NCI-H82 (cell line): ENCODE measurements around the gene CYTH2.
A peak's percentile ranks its signal among the peaks of the same experiment; 100 is the strongest.

Experiments
- DNase-seq: peaks from one replicate; lab custom pipeline; 2025; lab: John Stamatoyannopoulos, UW

CYTH2 gene

GRCh38 chr19:48469289-48469881, at the start of gene CYTH2:
Gene CYTH2, plus strand, starts transcription at chr19:48469369. Its CDS starts 139 bp downstream, at chr19:48469508.
- peak; percentile 81 for DNase-seq

GRCh38 chr19:48421548-48421947, 47.6 kb upstream of the CYTH2 start:
- no peak for DNase-seq

DNA sequence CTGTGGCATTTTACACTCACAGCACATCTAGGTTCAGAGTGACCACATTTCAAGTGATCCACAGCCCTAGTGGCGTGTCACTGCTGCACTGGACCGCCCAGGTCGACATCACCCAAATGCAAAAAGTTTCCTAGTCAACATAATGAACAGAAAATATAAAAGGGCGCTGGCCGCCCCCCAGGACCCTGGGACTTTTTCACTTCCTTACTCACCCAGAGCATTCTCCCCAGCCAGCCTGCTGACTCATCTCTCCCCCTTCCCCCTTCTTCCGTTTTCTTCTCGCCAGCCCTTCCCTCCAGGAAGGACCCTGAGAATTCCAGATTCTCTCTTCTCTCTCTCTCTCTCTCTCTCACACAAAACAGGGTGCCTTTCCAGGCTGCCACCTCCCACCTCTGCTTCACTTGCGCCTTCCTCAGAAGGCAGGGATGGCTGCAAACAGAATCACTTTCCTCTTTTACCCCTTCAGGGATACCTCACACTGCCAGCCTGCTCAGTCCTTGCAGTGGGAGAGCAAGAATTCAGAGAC, 44.4 kb upstream of the CYTH2 start:
- DNase-seq: no peak

- peak; percentile 38 for DNase-seq
These were observed 40.5 kb upstream of the CYTH2 start for GRCh38 chr19:48428670-48429069.

GRCh38 chr19:48433337-48433736, 35.8 kb upstream of the CYTH2 start:
- no peak for DNase-seq

GRCh38 chr19:48436586-48436985, 32.6 kb upstream of the CYTH2 start:
- DNase-seq: no peak

GRCh38 chr19:48441360-48442050, 27.7 kb upstream of the CYTH2 start:
- no peak for DNase-seq

DNA sequence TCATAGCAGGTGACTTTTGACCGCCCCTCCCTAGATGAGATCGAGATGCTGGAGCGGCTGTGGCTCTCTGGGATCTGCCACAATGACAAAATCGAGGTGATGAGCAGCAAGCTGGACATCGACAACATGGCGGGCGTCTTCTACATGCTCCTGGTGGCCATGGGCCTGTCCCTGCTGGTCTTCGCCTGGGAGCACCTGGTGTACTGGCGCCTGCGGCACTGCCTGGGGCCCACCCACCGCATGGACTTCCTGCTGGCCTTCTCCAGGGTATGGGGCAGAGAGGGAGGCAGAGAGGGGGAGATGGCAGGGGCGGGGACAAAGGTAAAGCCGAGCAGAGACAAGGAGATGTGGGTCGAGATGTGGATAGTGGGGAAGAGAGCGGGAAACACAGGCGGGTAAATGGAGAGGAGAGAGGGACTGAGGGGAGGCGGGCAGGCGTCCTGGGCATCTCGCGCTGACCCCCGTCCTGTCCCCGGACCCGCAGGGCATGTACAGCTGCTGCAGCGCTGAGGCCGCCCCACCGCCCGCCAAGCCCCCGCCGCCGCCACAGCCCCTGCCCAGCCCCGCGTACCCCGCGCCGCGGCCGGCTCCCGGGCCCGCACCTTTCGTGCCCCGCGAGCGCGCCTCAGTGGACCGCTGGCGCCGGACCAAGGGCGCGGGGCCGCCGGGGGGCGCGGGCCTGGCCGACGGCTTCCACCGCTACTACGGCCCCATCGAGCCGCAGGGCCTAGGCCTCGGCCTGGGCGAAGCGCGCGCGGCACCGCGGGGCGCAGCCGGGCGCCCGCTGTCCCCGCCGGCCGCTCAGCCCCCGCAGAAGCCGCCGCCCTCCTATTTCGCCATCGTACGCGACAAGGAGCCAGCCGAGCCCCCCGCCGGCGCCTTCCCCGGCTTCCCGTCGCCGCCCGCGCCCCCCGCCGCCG, 26.8 kb upstream of the CYTH2 start:
- no peak for DNase-seq

GRCh38 chr19:48443256-48443655, 25.9 kb upstream of the CYTH2 start:
- DNase-seq: no peak

- no peak for DNase-seq
These were observed 25.4 kb upstream of the CYTH2 start for GRCh38 chr19:48443731-48444128.

DNA sequence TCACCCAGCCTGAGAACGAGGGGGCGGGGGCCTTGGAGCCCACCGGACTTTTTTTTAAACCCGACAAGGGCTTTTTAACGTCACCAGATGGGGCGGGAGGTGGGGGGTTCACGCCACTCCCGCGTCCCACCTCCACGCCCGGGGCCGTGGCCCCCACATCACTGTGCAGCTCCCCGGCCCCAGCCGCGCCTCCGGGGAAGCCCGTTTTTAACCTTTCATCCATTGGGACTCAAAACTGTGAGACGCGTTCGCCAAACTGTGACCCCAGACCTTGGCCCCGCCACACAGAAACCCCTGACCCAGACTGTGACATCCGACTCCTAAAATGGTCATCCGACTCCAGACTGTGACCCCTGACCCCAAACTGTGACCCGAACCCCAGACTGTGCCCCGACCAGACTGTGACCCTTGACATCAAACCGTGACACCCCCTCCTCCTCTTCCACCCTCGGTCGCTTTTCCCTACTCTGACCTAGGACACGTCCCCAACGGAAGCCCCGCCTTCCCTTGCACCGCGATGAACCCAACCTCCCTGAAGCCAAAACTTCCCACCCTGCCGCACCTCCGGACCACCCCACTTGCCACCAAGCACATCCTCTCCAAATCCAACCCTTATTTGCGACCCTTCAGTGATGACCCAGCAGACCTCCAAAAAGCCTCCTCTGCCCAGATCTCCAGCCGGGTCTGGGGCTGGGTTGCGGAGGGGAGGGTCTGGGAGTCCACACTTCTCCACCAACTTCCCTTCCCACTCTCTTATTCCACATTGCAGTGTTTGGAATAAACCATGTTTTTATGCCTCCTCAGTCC, 24.8 kb upstream of the CYTH2 start:
- peak; percentile 27 for DNase-seq

GRCh38 chr19:48444936-48445200, 24.3 kb upstream of the CYTH2 start:
- DNase-seq: no peak

DNA sequence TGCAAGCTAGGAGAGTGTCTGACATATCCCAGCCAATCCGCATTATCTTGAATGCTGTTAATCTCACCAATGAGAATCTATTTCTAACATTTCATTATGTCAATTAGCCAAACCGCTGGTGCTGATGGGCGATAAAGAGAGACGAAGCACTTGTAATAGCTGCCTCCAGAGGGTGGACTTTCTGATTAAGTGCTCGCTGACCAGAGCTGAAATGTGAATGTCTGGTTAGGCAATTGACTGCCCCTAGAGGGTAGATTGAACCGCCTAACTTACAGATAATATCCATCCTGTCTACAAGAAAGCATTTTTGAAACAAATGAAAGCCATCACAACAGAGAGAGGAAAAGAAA, 23.9 kb upstream of the CYTH2 start:
- peak; percentile 88 for DNase-seq

- peak; percentile 99 for DNase-seq
These were observed 23.3 kb upstream of the CYTH2 start, which contains the start of gene GRWD1 for GRCh38 chr19:48445606-48446481. Gene GRWD1, plus strand, starts transcription at chr19:48445983. Its CDS starts 23 bp downstream, at chr19:48446006.

DNA sequence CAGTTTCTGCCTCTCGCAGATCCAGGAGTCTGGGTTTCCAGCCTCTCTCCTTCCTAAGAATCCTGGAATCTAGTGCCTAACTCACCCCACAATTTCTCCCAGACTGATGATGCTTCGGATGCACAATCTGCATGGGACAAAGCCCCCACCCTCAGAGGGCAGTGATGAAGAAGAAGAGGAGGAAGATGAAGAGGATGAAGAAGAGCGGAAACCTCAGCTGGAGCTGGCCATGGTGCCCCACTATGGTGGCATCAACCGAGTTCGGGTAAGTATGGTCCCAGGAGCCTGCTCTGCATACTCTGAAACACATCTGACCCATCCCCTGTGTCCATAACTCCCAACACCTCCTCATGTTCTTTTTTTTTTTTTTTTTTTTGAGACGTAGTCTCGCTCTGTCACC, 22.6 kb upstream of the CYTH2 start:
- DNase-seq: no peak

DNA sequence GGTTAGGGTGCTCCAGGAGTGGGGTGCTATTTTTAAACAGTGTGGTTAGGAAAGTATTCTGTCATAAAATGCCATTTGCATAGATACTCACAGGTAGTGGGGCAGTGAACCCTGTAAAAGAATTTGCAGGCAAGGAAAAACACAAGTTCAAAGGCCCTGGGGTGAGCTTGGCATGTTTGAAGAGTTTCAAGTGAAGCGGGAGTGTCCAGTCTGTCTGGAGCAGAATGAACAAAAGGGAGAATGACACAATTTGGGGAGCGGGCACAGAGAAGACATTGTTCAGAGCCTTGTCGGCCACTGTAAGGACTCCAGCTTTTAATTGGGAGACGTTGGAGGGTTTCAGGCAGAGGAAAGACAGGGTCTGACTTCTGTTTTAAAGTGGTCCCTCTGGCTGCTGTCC, 20.6 kb upstream of the CYTH2 start:
- DNase-seq: no peak

GRCh38 chr19:48450441-48450840, 18.7 kb upstream of the CYTH2 start:
- DNase-seq: no peak

GRCh38 chr19:48450863-48451262, 18.3 kb upstream of the CYTH2 start:
- DNase-seq: no peak

DNA sequence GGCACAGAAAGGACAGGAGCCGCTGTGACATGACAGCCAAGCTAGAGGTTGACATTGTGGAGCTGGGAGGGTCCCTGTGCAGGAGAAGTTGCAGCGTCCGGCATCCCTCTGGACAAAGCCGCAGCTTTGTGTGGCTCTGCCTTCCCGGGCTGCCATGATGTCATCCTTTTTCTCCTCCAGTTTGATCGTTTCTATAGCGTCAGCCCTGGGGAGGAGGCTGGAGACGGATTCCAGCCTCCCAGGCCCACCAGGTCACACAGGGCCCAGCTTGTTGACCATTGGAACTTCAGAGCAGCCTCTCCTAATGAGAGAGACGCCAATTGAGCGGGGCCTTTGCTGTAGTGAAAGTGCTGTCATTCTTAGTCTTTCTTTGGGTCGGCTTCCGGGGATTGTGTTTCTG, 17.5 kb upstream of the CYTH2 start:
- no peak for DNase-seq

DNA sequence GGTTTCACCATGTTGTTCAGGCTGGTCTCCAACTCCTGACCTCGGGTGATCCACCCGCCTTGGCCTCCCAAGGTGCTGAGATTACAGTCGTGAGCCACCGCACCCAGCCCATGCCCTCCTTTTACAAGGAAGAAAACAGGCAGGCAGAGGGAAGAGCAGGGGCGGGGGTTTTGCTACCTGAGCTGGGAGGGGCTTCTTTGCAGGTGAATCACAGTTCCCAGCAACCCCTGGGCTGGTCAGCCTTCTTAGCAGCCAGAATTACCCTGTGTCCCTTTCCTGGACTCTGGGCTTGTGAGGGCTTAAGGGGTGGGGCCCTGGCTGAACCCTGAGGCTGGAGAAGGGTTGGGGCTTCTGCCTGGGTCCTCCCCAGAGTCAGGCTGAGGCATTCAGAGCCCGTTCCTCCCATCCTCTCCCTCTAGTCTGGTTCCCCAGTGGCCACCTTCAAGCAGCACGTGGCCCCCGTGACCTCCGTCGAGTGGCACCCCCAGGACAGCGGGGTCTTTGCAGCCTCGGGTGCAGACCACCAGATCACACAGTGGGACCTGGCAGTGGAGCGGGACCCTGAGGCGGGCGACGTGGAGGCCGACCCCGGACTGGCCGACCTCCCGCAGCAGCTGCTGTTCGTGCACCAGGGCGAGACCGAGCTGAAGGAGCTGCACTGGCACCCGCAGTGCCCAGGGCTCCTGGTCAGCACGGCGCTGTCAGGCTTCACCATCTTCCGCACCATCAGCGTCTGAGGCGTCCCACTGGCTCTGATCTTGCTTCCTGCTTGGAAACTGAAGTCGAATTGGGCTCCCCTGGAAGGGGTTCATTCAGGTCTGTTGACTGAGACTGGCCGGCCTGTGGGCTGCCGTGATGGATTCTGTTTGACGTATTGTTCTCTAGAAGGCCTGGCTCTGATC, 16.6 kb upstream of the CYTH2 start:
- DNase-seq: no peak
